Activated T-cell treated with anti-CD3 and anti-CD28 coated beads, Interleukin-2, amount 50 U/mL, for 1 hour (primary cell): ENCODE results near the gene STRN3.
A peak's percentile ranks its signal among the peaks of the same experiment; 100 is the strongest.
"Not testable (repeated sequence)": the region's sequence is repeated elsewhere in the genome, so short reads cannot be mapped to it uniquely, and the experiment has no call there.

Source experiments
- DNase-seq: peaks from one replicate; pipeline ENCODE4 v3.0.0-alpha.2; 2020

The STRN3 gene

DNA sequence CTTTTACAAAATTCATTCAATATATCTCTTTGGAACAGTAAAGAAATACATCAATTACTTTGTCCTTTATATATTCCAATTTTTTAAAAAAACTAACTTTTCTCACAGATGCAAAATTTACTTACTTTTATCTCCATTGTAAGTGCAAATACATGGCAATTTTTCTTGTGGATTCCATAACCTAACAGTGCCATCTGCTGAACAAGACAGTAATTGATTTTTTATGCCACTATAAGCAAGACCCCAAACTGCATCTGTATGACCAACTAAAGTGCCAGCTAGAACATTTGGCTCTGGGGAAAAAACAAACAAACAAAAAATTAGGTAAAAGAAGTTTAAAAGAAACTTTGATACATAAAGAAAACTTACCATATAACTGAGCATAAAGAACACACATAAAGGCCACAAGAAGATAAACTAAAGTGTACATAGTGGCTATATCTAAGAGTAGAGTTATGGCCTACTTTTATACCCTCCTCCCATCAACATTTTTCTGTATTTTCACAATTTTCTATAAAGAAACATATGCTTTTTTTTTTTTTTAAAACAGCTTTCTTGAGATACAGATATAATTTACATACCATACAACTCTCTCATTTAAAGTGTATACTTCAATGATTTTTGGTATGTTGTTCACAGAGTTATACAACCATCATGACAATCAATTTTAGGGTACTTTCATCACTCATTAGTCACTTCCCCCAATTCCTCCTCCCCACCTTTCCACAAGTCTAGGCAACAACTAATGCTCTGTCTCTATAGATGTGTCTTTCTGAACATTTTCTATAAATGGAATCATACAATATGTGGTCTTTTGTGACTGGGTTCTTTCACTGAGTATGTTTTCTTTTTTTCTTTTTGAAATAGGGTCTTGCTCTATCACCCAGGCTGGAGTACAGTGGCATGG lies 119.2 kb downstream of the STRN3 start:
- no peak for DNase-seq

GRCh38 chr14:30903285-30904124 lies 122.7 kb downstream of the STRN3 start:
- DNase-seq: no peak

- not testable (repeated sequence) for DNase-seq
Observed at GRCh38 chr14:30897121-30897520, 129.1 kb downstream of the STRN3 start.

DNA sequence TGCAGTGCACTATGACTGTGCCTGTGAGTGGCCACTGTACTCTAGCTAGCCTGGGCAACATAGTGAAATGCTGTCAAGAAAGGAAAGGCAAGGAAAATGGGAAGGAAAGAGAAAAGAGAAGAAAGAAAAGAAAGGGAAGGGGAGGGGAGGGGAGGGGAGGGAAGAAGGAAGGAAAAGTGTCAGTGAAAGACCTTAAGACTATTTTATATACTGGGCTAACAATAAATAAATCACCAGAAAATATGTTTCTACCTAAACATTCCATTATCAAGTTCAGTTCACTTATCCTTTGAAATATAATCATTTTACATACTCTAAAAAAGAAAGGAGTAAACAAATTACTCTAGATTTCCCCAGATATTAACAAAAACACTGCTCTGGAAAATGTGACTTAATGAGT lies 129.7 kb downstream of the STRN3 start:
- no peak for DNase-seq

DNA sequence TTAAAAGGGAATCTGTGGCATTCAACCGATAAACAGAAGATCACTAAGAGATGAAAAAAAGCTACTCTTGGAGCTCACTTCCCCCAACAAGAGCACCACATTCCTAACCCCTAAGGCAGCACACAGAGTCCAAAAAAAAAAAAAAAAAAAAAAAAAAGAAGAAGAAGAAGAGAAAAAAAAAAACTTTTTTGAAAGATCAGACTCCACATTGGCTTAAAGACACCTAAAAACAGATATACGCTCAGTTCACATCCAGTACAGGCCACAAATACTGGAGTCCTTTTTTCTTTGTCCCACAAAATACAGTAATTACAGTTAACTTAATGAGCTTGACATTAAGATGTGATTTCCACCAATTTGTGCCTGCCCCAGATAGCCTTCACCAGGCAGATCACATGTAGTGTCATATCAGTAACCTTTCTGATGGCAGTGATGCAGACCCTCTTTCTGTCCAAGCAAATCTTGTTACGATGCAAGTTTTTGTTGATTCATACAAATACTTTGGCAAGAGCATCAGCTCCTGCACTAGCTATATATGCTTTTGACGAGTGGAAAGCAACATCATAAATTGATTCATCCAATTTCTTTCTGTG lies 131.2 kb downstream of the STRN3 start:
- no peak for DNase-seq

- DNase-seq: no peak
Observed at GRCh38 chr14:30893819-30894218, 132.4 kb downstream of the STRN3 start.

DNA sequence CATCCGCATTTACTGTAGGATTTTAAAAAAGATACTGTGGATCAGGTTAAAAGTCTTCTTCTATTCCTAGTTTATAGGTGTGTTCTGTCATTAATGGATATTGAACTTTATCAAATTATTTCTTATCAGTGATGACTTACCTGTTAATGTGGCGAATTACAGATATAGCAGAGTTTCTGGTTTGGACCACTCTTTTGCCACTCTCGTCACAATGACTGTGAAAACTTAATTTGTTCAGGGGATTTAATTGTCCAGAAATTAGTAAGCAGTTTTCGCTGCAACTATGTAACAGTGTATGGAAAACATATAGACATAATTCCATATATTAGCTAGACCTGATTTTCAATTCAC lies 137.0 kb downstream of the STRN3 start:
- DNase-seq: no peak

- no peak for DNase-seq
Observed at GRCh38 chr14:30888480-30889243, 137.5 kb downstream of the STRN3 start.

- DNase-seq: no peak
Observed at GRCh38 chr14:30885840-30886740, 140.1 kb downstream of the STRN3 start.

DNA sequence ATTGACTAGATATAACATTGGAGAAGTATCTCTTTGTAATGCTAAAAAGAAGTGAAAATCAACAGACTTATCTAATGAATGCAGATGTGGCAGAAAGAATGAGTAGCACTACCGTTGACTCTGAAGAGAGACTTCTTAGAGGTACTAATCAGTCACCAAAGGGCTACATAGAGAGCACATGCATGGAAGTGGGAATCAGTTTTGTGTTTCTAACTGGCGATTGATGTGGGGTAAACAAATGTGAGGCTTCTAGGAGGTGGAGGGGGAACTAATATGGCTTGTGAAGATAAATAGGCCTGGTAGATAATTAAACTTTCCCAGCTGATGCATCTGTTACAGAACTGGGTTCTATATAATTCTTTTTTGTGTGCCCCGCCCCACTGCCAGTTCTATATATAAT lies 141.3 kb downstream of the STRN3 start:
- DNase-seq: no peak

GRCh38 chr14:30883508-30884294 lies 142.5 kb downstream of the STRN3 start:
- no peak for DNase-seq

- DNase-seq: no peak
Observed at GRCh38 chr14:30882431-30882830, 143.7 kb downstream of the STRN3 start.

DNA sequence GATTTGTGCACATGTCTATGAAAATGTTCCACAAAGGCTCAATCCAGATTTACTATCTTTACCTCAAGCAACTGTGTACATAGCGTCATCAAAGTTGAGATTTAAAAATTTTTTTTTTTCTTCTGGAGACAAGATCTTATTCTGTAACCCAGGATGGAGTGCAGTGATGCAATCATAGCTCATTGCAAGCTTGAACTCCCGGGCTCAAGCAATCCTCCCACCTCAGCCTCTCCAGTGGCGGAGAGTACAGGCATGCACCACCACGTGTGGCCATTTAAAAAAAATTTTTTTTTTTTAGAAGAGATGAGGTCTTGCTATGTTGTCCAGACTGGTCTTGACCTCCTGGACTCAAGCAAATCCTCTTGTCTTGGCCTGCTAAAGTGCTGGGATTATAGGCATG lies 149.5 kb downstream of the STRN3 start:
- DNase-seq: no peak

DNA sequence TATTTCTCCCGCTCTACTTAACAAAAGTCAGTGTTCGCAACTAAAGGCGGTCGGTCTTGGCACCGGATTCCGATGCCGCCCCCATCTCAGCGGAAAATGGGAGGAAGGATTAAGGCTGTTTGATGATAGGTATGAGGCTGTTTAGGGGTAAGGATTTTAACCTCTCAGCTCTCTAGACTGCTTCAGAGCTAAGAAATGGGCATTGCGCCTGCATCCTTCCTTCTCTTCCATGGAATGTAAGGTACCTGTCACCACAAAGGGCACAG lies 150.5 kb downstream of the STRN3 start:
- DNase-seq: no peak

- DNase-seq: peak; percentile 19
Observed at GRCh38 chr14:30874999-30875787, 151.0 kb downstream of the STRN3 start.

GRCh38 chr14:30874120-30874998 lies 151.8 kb downstream of the STRN3 start, which contains the start of gene COCH:
Gene COCH, plus strand, starts transcription at chr14:30874559. Its CDS starts 380 bp downstream, at chr14:30874939.
- peak; percentile 32 for DNase-seq

- DNase-seq: no peak
Observed at GRCh38 chr14:30873308-30874119, 152.7 kb downstream of the STRN3 start.

DNA sequence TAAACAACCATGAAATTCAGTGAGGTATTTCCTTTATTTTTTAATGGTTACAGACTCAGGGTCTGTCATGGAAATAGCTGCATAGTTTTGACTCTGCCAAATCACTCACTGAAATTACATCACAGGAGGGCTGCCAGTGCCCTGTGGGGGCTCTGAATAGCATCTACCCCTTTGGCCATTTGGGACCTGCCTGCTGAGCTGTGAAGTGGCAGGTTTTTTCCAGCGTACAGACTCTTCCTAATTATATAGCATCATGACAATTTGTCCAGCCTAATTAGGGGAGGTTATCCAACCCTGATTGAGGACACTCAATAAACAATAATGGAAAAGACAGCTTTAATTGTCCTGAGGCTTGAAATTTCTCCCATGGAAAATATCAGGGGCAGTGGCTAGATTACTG lies 153.6 kb downstream of the STRN3 start:
- DNase-seq: no peak
